Neural crest cell (in vitro differentiated cells): ENCODE measurements around the gene B9D1. TPM values are rescaled to one million over a fixed set of nuclear protein-coding genes. Genes with fewer than 3 reads are reported as not detected.

Experiments
- DNase-seq: peaks from one replicate; pipeline ENCODE4 v3.0.0; 2021; ENCODE audit warnings: low read depth, mixed read lengths, low spot score
- H3K27ac Mint-ChIP-seq: one replicate; pipeline ENCODE4 v1.8.0; 2021; ENCODE audit warnings: mild to moderate bottlenecking, mixed read lengths; ENCODE audit not compliant: unreplicated experiment
- H3K27me3 Mint-ChIP-seq: 2 replicates; pipeline ENCODE4 v1.8.0; 2021; ENCODE audit warnings: low read depth, mild to moderate bottlenecking, mixed read lengths
- H3K36me3 Mint-ChIP-seq: 2 replicates; pipeline ENCODE4 v1.8.0; 2021; ENCODE audit warnings: low read depth, mild to moderate bottlenecking, mixed read lengths
- H3K4me1 Mint-ChIP-seq: 2 replicates; pipeline ENCODE4 v1.8.0; 2021; ENCODE audit warnings: mixed read lengths
- H3K4me3 Mint-ChIP-seq: one replicate; pipeline ENCODE4 v1.8.0; 2021; ENCODE audit warnings: mild to moderate bottlenecking, mixed read lengths
- H3K9me3 Mint-ChIP-seq: 2 replicates; pipeline ENCODE4 v1.8.0; 2021; ENCODE audit warnings: mixed read lengths
- total RNA-seq: library from RNA; stranded (reverse); gene quantifications from 2 replicates; pipeline ENCODE4 v1.2.1, GENCODE V29; 2021
- TF ChIP-seq, protein P1 (sequence below): fragments of 200-600 bp; sonication (generic); conservative IDR thresholded peaks from 2 replicates; pipeline ENCODE4 v1.5.0; 2021; ENCODE audit warnings: antibody characterized with exemption, mild to moderate bottlenecking

B9D1 gene
- total RNA-seq, 1 donor from 2014 or later = 17.9 TPM

DNA sequence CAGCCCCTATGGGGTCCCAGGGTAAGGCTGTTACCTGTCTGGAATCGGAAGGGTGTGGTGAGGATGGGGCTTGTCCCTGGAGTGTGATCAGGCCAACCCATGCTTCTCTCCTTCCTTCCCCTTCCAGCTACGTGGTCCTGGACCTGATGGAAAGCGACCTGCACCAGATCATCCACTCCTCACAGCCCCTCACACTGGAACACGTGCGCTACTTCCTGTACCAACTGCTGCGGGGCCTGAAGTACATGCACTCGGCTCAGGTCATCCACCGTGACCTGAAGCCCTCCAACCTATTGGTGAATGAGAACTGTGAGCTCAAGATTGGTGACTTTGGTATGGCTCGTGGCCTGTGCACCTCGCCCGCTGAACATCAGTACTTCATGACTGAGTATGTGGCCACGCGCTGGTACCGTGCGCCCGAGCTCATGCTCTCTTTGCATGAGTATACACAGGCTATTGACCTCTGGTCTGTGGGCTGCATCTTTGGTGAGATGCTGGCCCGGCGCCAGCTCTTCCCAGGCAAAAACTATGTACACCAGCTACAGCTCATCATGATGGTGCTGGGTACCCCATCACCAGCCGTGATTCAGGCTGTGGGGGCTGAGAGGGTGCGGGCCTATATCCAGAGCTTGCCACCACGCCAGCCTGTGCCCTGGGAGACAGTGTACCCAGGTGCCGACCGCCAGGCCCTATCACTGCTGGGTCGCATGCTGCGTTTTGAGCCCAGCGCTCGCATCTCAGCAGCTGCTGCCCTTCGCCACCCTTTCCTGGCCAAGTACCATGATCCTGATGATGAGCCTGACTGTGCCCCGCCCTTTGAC is 18.2 kb upstream of the B9D1 start:
- TF ChIP-seq, protein P1, sequence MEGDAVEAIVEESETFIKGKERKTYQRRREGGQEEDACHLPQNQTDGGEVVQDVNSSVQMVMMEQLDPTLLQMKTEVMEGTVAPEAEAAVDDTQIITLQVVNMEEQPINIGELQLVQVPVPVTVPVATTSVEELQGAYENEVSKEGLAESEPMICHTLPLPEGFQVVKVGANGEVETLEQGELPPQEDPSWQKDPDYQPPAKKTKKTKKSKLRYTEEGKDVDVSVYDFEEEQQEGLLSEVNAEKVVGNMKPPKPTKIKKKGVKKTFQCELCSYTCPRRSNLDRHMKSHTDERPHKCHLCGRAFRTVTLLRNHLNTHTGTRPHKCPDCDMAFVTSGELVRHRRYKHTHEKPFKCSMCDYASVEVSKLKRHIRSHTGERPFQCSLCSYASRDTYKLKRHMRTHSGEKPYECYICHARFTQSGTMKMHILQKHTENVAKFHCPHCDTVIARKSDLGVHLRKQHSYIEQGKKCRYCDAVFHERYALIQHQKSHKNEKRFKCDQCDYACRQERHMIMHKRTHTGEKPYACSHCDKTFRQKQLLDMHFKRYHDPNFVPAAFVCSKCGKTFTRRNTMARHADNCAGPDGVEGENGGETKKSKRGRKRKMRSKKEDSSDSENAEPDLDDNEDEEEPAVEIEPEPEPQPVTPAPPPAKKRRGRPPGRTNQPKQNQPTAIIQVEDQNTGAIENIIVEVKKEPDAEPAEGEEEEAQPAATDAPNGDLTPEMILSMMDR = no peak
- peaks cover 25% of the 10 kb centered on the region for H3K4me1 Mint-ChIP-seq
- no peak for DNase-seq
- peaks cover 9% of the 10 kb centered on the region for H3K36me3 Mint-ChIP-seq
- no peak overlapping the region for H3K27ac Mint-ChIP-seq
- peak overlapping the region; percentile 67 for H3K4me3 Mint-ChIP-seq
- no peaks in the 10 kb centered on the region for H3K27me3 Mint-ChIP-seq
- H3K9me3 Mint-ChIP-seq = no peaks in the 10 kb centered on the region

DNA sequence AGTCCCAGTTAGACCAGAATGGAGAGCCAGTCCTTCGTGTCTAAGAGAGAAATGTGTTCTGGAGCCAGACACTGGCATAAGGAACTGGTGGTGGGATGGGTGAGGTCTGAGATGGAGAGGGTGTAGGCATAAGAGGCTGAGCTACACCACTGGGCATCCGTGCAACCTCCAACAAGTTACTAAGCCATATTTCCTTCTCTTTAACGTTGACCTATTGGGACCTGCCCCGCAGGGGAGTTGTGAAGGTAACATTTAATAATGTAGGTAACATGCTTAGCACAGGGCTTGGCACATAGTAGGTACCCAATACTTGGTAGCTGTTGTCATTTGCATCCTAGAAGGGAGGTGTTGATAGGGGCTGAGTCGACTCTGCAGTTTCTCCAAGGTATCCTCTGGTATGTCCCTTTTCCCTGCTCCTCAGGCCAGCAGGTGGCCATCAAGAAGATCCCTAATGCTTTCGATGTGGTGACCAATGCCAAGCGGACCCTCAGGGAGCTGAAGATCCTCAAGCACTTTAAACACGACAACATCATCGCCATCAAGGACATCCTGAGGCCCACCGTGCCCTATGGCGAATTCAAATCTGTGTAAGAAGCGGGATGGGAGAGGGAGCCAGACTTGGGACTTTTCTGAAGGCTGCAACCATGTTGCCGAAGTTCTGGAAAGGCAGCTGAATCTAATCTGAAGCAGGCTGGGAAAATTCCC is 17.0 kb upstream of the B9D1 start:
- no peak for DNase-seq
- TF ChIP-seq, protein P1 = no peak

DNA sequence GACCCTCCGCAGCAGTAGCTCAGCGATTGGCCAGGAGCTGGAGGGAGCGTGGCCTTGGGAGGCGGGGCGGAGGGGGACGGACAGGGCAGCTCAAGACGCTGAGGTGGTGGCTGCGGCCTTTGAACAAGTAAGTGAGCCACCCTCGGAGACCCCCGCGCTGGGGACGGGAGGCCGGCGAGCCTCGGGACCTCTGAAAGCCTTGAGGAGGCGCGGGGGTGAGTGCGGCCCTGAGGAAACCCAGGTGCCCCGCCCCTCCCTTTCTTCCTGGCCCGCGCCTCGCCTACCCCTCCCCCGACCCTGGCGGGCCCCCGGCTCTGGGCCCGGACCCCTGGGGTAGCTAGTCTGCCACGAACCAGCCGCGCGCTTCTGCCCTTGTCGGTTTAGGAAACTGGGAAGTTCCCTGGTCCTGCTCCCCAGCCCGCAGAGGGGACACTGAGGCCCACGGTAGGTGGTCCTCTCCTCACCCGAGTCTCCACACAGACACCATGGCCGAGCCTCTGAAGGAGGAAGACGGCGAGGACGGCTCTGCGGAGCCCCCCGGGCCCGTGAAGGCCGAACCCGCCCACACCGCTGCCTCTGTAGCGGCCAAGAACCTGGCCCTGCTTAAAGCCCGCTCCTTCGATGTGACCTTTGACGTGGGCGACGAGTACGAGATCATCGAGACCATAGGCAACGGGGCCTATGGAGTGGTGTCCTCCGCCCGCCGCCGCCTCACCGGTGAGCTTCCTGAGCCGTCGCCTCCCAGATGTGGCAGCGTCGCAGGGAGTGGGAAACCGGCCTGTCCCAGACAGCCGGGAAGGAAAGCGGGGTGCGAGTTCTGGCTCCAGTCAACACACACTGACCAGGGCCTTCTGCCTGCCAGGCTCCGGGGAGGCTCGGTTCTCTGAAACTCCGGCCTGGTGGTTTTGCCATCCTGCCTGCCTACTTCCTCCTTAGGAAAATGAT is 16.2 kb upstream of the B9D1 start, which contains the start of gene MAPK7:
MAPK7 (plus strand) TSS at position 83 of the 945 bp plus-strand sequence; CDS start at position 486, 403 bp downstream.
- Mint-ChIP-seq H3K27ac (peak within 1 kb of the TSS; percentile 96), H3K36me3 (peaks cover 4% of the 10 kb centered on the region), H3K4me3 (peak within 1 kb of the TSS; percentile 95), H3K27me3 (no peaks in the 10 kb centered on the region), H3K9me3 (no peaks in the 10 kb centered on the region), H3K4me1 (peaks cover 29% of the 10 kb centered on the region)
- peak; percentile 93 for DNase-seq
- TF ChIP-seq, protein P1 = no peak

More for the DNA sequence above, 17.0 kb upstream of the B9D1 start:
- H3K27ac Mint-ChIP-seq = peak overlapping the region; percentile 60
- H3K4me3 Mint-ChIP-seq = peak overlapping the region; percentile 95
- H3K4me1 Mint-ChIP-seq = peaks cover 26% of the 10 kb centered on the region
- H3K9me3 Mint-ChIP-seq = no peaks in the 10 kb centered on the region
- H3K27me3 Mint-ChIP-seq = no peaks in the 10 kb centered on the region
- H3K36me3 Mint-ChIP-seq = peaks cover 8% of the 10 kb centered on the region

DNA sequence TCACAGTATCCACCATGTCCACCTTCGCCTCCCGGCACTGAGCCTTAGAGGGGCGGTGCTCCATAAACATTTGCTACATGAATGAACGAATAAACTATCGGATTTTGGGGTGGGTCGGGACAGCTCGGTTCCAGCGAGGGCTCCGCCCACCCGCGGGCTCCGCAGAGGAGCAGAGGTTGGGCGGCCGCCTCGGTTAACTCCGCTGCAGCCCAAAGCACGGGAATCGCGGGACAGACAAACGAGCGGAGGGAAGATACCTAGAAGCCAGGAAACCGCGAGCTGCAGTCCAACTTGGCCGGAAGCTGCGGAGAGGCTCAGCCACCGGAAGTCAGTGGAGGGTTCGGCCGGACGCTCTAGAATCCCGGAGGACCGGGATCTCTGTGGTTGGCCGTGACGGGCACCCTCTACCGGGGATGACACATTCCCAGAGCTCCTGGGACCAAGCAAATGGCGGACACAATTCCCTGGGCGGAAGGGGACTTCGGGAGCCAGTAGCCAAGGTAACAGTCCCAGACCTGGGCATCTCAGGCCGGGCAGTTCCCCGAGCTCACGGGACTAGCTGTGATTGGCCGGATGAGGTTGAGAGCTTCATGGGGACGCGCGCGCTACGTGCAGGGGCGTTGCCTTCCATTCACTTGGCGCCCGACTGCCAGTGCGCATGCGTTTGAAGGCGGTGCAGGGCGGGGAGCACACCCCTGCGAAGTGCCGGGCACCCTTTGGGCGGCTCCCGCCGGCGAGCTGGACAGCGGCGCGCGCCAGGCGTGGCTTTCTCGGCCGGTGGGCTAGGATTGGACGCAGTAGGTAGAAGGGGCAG is 15.3 kb upstream of the B9D1 start:
- DNase-seq = peak; percentile 84
- H3K27me3 Mint-ChIP-seq = no peaks in the 10 kb centered on the region
- no peaks in the 10 kb centered on the region for H3K9me3 Mint-ChIP-seq
- peaks cover 29% of the 10 kb centered on the region for H3K4me1 Mint-ChIP-seq
- TF ChIP-seq, protein P1 = no peak
- H3K4me3 Mint-ChIP-seq = peak overlapping the region; percentile 95
- peak overlapping the region; percentile 96 for H3K27ac Mint-ChIP-seq
- H3K36me3 Mint-ChIP-seq = peaks cover 4% of the 10 kb centered on the region
